Endothelial cell (in vitro differentiated cells): ENCODE measurements around the gene FANCL. TPM values are rescaled to one million over a fixed set of nuclear protein-coding genes. Genes with fewer than 3 reads are reported as not detected.
"Not testable (repeated sequence)": the region's sequence is repeated elsewhere in the genome, so short reads cannot be mapped to it uniquely, and the experiment has no call there.

ENCODE experiments used
- DNase-seq: peaks from one replicate; pipeline ENCODE4 v3.0.0; 2021; ENCODE audit warnings: low spot score
- H3K27ac Mint-ChIP-seq: one replicate; pipeline ENCODE4 v1.8.0; 2021; ENCODE audit warnings: mixed read lengths, inconsistent platforms; ENCODE audit not compliant: unreplicated experiment
- H3K27me3 Mint-ChIP-seq: one replicate; pipeline ENCODE4 v1.8.0; 2021; ENCODE audit warnings: mild to moderate bottlenecking, moderate library complexity, mixed read lengths, inconsistent platforms; ENCODE audit not compliant: unreplicated experiment
- H3K36me3 Mint-ChIP-seq: one replicate; pipeline ENCODE4 v1.8.0; 2021; ENCODE audit warnings: mild to moderate bottlenecking, low read depth, mixed read lengths, inconsistent platforms; ENCODE audit not compliant: unreplicated experiment
- H3K4me1 Mint-ChIP-seq: one replicate; pipeline ENCODE4 v1.8.0; 2021; ENCODE audit warnings: mild to moderate bottlenecking, mixed read lengths, inconsistent platforms; ENCODE audit not compliant: unreplicated experiment
- H3K4me3 Mint-ChIP-seq: one replicate; pipeline ENCODE4 v1.8.0; 2021; ENCODE audit warnings: mild to moderate bottlenecking, mixed read lengths, inconsistent platforms; ENCODE audit not compliant: unreplicated experiment
- H3K9me3 Mint-ChIP-seq: one replicate; pipeline ENCODE4 v1.8.0; 2021; ENCODE audit warnings: mixed read lengths, inconsistent platforms; ENCODE audit not compliant: unreplicated experiment
- total RNA-seq: library from RNA; stranded (reverse); fragmentation: NEBNext Ultra II Directional; extraction: Animal tissue kit (Norgen Biotek cat#: 25700); gene quantifications from one replicate; pipeline ENCODE4 v1.2.1, GENCODE V29; 2021; ENCODE audit not compliant: unreplicated experiment
- TF ChIP-seq, protein P1 (sequence below): fragments of 200-600 bp; sonication (generic); IDR thresholded peaks from one replicate; pipeline ENCODE4 v1.5.0; 2021; ENCODE audit warnings: antibody characterized with exemption; ENCODE audit not compliant: unreplicated experiment

FANCL gene
- total RNA-seq, 1 donor from 2014 or later: 20.0 TPM

DNA sequence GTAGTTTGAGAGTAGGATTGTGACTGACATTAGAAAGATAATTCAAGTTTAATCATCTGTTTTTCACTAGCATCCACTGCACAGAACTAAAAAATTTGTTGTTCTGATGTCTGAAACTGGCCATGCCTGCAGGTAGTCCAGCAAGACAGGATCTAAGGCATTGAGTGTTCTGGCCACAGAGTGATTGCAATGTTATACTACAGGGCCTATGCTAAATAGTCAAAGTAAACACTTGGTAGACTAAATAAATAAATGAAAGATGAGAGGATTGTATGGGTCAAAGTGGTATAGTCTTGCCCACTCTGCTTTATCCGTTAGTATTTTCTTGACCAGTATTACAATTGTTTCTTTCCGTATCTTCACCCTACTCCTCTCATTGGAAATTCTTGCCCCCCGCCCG lies 27.6 kb upstream of the FANCL start:
- Mint-ChIP-seq H3K36me3 (no peaks in the 10 kb centered on the region), H3K27me3 (no peaks in the 10 kb centered on the region), H3K4me1 (no peaks in the 10 kb centered on the region), H3K9me3 (no peaks in the 10 kb centered on the region), H3K27ac (no peak overlapping the region), H3K4me3 (no peak overlapping the region)
- no peak for DNase-seq
- TF ChIP-seq, protein P1, sequence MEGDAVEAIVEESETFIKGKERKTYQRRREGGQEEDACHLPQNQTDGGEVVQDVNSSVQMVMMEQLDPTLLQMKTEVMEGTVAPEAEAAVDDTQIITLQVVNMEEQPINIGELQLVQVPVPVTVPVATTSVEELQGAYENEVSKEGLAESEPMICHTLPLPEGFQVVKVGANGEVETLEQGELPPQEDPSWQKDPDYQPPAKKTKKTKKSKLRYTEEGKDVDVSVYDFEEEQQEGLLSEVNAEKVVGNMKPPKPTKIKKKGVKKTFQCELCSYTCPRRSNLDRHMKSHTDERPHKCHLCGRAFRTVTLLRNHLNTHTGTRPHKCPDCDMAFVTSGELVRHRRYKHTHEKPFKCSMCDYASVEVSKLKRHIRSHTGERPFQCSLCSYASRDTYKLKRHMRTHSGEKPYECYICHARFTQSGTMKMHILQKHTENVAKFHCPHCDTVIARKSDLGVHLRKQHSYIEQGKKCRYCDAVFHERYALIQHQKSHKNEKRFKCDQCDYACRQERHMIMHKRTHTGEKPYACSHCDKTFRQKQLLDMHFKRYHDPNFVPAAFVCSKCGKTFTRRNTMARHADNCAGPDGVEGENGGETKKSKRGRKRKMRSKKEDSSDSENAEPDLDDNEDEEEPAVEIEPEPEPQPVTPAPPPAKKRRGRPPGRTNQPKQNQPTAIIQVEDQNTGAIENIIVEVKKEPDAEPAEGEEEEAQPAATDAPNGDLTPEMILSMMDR: no peak

DNA sequence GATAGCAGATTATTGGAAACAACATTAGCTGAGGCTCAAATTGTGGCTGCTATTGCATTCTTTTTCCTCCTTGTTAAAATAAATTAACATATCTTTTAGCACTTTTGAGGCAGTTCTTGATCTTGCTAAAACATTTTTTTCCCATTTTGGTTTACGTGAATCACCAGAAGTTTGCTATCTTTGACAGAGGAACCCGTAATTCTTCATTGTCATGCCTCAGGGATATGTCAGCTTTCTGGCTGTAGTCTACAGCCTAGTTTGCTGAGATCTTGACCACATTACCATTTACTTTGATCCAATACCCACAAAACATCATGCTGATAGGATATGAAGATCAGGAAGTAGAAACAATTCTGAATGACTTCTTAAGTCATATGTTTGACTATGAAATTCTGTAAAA lies 25.1 kb upstream of the FANCL start:
- DNase-seq: no peak
- no peaks in the 10 kb centered on the region for H3K4me1 Mint-ChIP-seq
- TF ChIP-seq, protein P1: no peak
- no peak overlapping the region for H3K4me3 Mint-ChIP-seq
- no peak overlapping the region for H3K27ac Mint-ChIP-seq
- H3K9me3 Mint-ChIP-seq: no peaks in the 10 kb centered on the region
- no peaks in the 10 kb centered on the region for H3K27me3 Mint-ChIP-seq
- no peaks in the 10 kb centered on the region for H3K36me3 Mint-ChIP-seq

DNA sequence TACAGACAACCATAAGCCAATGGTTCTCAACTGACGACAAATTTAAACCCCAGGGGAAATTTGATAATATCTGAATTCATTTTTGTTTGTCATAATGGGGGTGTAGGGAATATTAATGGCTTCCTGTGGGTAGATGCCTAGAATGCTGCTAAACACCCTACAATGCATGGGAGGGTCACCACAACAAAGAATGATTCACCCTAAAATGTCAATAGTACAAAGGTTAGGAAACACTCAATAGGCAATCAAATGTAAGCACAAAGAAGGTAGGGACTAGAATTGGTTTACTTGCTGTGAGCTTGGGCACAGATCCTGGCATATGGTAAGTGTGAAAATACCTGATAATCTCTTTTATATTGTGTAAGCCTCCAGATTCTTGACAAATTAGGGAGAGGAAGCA lies 20.1 kb upstream of the FANCL start:
- no peaks in the 10 kb centered on the region for H3K9me3 Mint-ChIP-seq
- H3K27me3 Mint-ChIP-seq: no peaks in the 10 kb centered on the region
- no peaks in the 10 kb centered on the region for H3K4me1 Mint-ChIP-seq
- DNase-seq: no peak
- no peaks in the 10 kb centered on the region for H3K36me3 Mint-ChIP-seq
- no peak overlapping the region for H3K27ac Mint-ChIP-seq
- no peak overlapping the region for H3K4me3 Mint-ChIP-seq
- TF ChIP-seq, protein P1: no peak

DNA sequence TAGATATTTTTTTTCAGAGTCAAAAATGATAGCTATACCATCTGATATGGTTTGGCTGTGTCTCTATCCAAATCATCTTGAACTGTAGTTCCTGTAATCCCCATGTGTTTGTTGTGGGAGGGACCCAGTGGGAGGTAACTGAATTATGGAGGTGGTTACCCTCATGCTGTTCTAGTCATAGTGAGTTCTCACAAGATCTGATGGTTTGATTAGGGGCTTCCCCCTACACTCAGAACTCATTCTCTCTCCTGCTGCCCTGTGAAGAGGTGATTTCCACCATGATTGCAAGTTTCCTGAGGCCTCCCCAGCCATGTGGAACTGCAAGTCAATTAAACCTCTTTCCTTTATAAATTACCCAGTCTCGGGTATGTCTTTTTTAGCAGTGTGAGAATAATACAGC lies 17.3 kb upstream of the FANCL start:
- H3K27me3 Mint-ChIP-seq, DNase-seq, H3K4me3 Mint-ChIP-seq, H3K4me1 Mint-ChIP-seq, H3K27ac Mint-ChIP-seq, H3K9me3 Mint-ChIP-seq, H3K36me3 Mint-ChIP-seq: not testable (repeated sequence)

DNA sequence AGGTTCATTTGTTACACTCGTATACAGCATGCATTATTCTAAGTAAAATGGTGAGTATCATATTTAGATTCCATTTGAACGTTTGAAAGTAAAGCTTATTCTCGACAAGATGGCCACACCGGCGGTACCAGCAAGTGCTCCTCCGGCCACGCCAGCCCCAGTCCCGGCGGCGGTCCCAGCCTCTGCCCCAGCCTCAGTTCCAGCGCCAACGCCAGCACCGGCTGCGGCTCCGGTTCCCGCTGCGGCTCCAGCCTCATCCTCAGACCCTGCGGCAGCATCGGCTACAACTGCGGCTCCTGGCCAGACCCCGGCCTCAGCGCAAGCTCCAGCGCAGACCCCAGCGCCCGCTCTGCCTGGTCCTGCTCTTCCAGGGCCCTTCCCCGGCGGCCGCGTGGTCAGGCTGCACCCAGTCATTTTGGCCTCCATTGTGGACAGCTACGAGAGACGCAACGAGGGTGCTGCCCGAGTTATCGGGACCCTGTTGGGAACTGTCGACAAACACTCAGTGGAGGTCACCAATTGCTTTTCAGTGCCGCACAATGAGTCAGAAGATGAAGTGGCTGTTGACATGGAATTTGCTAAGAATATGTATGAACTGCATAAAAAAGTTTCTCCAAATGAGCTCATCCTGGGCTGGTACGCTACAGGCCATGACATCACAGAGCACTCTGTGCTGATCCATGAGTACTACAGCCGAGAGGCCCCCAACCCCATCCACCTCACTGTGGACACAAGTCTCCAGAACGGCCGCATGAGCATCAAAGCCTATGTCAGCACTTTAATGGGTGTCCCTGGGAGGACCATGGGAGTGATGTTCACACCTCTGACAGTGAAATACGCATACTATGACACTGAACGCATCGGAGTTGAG lies 10.4 kb upstream of the FANCL start:
- H3K36me3 Mint-ChIP-seq, DNase-seq, H3K4me3 Mint-ChIP-seq, H3K9me3 Mint-ChIP-seq, H3K4me1 Mint-ChIP-seq, H3K27me3 Mint-ChIP-seq, H3K27ac Mint-ChIP-seq: not testable (repeated sequence)

DNA sequence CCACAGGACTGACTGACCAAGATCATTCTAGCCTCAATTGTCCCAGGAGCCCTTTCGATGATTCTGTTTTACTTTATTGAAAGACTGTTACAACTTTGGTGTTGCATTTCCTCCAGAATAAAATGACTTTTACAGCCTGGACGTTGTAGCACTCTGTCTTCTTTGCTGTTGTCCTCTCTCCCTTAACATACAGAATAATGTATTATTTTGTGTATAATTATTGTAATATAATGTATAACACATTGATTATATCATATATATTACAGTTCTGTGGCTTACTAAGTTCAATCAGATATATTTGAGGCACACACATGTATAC lies 380 bp upstream of the FANCL start:
- H3K27me3 Mint-ChIP-seq: peaks cover 3% of the 10 kb centered on the region
- H3K36me3 Mint-ChIP-seq: no peaks in the 10 kb centered on the region
- no peaks in the 10 kb centered on the region for H3K9me3 Mint-ChIP-seq
- peaks cover 17% of the 10 kb centered on the region for H3K4me1 Mint-ChIP-seq
- H3K4me3 Mint-ChIP-seq: peak overlapping the region; percentile 96
- TF ChIP-seq, protein P1: no peak
- no peak for DNase-seq
- peak overlapping the region; percentile 96 for H3K27ac Mint-ChIP-seq
